Neural progenitor cell (in vitro differentiated cells): ENCODE measurements around the gene CHRNA5. TPM values are rescaled to one million over a fixed set of nuclear protein-coding genes. Genes with fewer than 3 reads are reported as not detected.

ENCODE experiments used
- DNase-seq: peaks from one replicate; pipeline ENCODE4 v3.0.0-alpha.2; 2016; ENCODE audit warnings: low spot score
- H2AFZ ChIP-seq: fragments of 200-600 bp; sonication (generic); replicated peaks from 2 replicates; pipeline ENCODE4 v1.6.1; 2016; ENCODE audit warnings: antibody characterized with exemption
- H3F3A ChIP-seq: fragments of 200-600 bp; sonication (generic); 2 replicates; pipeline ENCODE4 v1.6.1; 2016; ENCODE audit warnings: antibody characterized with exemption, low read depth
- H3K27ac ChIP-seq: fragments of 200-600 bp; sonication (generic); 2 replicates; pipeline ENCODE4 v1.5.1; 2016; ENCODE audit warnings: mild to moderate bottlenecking
- H3K27me3 ChIP-seq: fragments of 200-600 bp; sonication (generic); 2 replicates; pipeline ENCODE4 v1.6.1; 2016; ENCODE audit warnings: mild to moderate bottlenecking, moderate library complexity
- H3K36me3 ChIP-seq: fragments of 200-600 bp; sonication (generic); 2 replicates; pipeline ENCODE4 v1.5.1; 2016
- H3K4me1 ChIP-seq: fragments of 200-600 bp; sonication (generic); 2 replicates; pipeline ENCODE4 v1.6.1; 2016; ENCODE audit warnings: mixed run types
- H3K4me2 ChIP-seq: fragments of 200-600 bp; sonication (generic); 2 replicates; pipeline ENCODE4 v1.6.1; 2016
- H3K4me3 ChIP-seq: fragments of 200-600 bp; sonication (generic); 2 replicates; pipeline ENCODE4 v1.5.1; 2016
- H3K79me2 ChIP-seq: fragments of 200-600 bp; sonication (generic); 2 replicates; pipeline ENCODE4 v1.6.1; 2016; ENCODE audit warnings: low read depth
- H3K9ac ChIP-seq: fragments of 200-600 bp; sonication (generic); 2 replicates; pipeline ENCODE4 v1.6.1; 2016
- H3K9me3 ChIP-seq: fragments of 200-600 bp; sonication (generic); 2 replicates; pipeline ENCODE4 v1.5.1; 2016; ENCODE audit warnings: low read depth
- H4K20me1 ChIP-seq: fragments of 200-600 bp; sonication (generic); 2 replicates; pipeline ENCODE4 v1.6.1; 2016; ENCODE audit warnings: low read depth
- H3K27ac Mint-ChIP-seq: 3 replicates; pipeline ENCODE4 v1.8.0; 2021; ENCODE audit warnings: mixed read lengths
- H3K27me3 Mint-ChIP-seq: 2 replicates; pipeline ENCODE4 v1.8.0; 2022; ENCODE audit warnings: low read depth, mild to moderate bottlenecking, inconsistent platforms, moderate library complexity, mixed read lengths; ENCODE audit not compliant: insufficient read depth
- H3K36me3 Mint-ChIP-seq: 3 replicates; pipeline ENCODE4 v1.8.0; 2021; ENCODE audit warnings: mixed read lengths
- H3K4me1 Mint-ChIP-seq: 3 replicates; pipeline ENCODE4 v1.8.0; 2021; ENCODE audit warnings: mixed read lengths
- H3K4me3 Mint-ChIP-seq: 3 replicates; pipeline ENCODE4 v1.8.0; 2021; ENCODE audit warnings: mild to moderate bottlenecking, moderate library complexity, mixed read lengths
- H3K9me3 Mint-ChIP-seq: 3 replicates; pipeline ENCODE4 v1.8.0; 2020; ENCODE audit warnings: mixed read lengths
- CTCF ChIP-seq: fragments of 200-600 bp; sonication (generic); IDR thresholded peaks from 2 replicates; pipeline ENCODE4 v1.5.1; 2017; ENCODE audit warnings: antibody characterized with exemption, mild to moderate bottlenecking
- EZH2 ChIP-seq: fragments of 200-600 bp; sonication (generic); IDR thresholded peaks from 2 replicates; pipeline ENCODE4 v1.6.1; 2017; ENCODE audit warnings: antibody characterized with exemption, mild to moderate bottlenecking, moderate library complexity
- EZH2phosphoT487 ChIP-seq: fragments of 200-600 bp; sonication (generic); IDR thresholded peaks from 2 replicates; pipeline ENCODE4 v1.6.1; 2017; ENCODE audit warnings: antibody characterized with exemption
- total RNA-seq: library from RNA; depleted of rRNA; stranded (reverse); fragments of >200 nt; gene quantifications from 2 replicates; pipeline ENCODE4 v1.2.3, GENCODE V29; 2015; ENCODE audit warnings: low replicate concordance

Gene CHRNA5
- total RNA-seq, 1 donor from 2014 or later: 46.9 TPM

DNA sequence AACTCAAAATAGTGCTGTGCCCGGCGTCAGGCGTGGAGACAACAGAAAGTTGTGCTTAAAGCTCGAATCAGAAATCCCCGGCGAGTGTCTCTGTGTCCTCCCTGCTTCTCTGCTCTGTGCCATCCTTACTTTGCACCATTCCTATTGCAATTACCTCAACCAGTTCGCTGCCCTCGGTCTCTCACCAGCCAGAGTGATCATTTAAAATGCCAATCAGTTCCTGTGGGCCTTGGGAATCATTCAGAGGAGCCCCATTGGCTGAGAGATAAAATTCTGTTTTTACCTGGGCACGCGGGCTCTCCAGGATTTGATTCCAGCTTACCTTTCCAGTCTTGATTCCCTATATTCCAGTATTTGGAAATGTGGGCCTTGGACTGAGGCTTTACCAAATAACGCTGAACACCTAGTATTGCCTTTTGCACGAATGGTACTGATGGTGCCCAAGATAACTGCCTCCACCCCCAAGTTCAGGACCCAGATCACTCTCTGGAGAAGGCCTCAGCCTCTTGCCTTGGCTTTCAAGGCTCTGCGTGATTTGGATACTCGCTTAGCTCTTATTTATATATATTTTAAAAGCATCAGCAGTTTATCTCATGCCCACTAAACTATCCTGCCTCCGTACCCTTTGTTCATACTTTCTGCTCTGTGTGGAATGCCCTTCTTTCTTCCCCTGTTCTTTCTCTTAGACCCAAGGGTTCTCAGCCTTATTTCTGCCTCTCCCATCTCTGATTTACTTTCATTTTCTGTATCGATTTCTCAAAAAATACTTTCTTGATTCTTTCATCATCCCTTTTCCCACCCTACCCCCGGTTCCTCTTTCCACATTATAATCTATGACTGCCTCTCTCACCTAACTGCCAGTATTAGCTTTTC lies 24.2 kb upstream of the CHRNA5 start:
- Histone ChIP-seq H3K4me1 (peaks cover 11% of the 10 kb centered on the region), H3F3A (peaks cover 6% of the 10 kb centered on the region), H3K27ac (no peak overlapping the region), H3K4me3 (peak overlapping the region; percentile 91), H3K4me2 (peak overlapping the region; percentile 85), H3K9me3 (no peaks in the 10 kb centered on the region), H4K20me1 (peaks cover 31% of the 10 kb centered on the region), H3K79me2 (peaks cover 48% of the 10 kb centered on the region), H3K36me3 (peaks cover 29% of the 10 kb centered on the region), H3K9ac (peak overlapping the region; percentile 89), H3K27me3 (no peaks in the 10 kb centered on the region), H2AFZ (peak overlapping the region; percentile 99)
- peak overlapping the region; percentile 100 for H3K4me3 Mint-ChIP-seq
- peaks cover 13% of the 10 kb centered on the region for H3K36me3 Mint-ChIP-seq
- peaks cover 14% of the 10 kb centered on the region for H3K4me1 Mint-ChIP-seq
- no peaks in the 10 kb centered on the region for H3K9me3 Mint-ChIP-seq
- TF ChIP-seq CTCF: no peak
- no peak for TF ChIP-seq EZH2phosphoT487
- no peak for TF ChIP-seq EZH2
- peak overlapping the region; percentile 94 for H3K27ac Mint-ChIP-seq
- DNase-seq: no peak
- no peaks in the 10 kb centered on the region for H3K27me3 Mint-ChIP-seq

GRCh38 chr15:78541744-78542034 lies 23.6 kb upstream of the CHRNA5 start:
- Histone ChIP-seq H3K27me3 (no peaks in the 10 kb centered on the region), H3K4me1 (peaks cover 11% of the 10 kb centered on the region), H3K9me3 (no peaks in the 10 kb centered on the region), H3K9ac (peak overlapping the region; percentile 89), H2AFZ (no peak overlapping the region), H3K79me2 (peaks cover 48% of the 10 kb centered on the region), H3F3A (peaks cover 6% of the 10 kb centered on the region), H3K27ac (no peak overlapping the region), H4K20me1 (peaks cover 31% of the 10 kb centered on the region), H3K4me2 (peak overlapping the region; percentile 85), H3K36me3 (peaks cover 29% of the 10 kb centered on the region), H3K4me3 (peak overlapping the region; percentile 91)
- peak overlapping the region; percentile 43 for H3K27ac Mint-ChIP-seq
- no peaks in the 10 kb centered on the region for H3K27me3 Mint-ChIP-seq
- no peak for TF ChIP-seq EZH2phosphoT487
- no peak for TF ChIP-seq EZH2
- TF ChIP-seq CTCF: no peak
- H3K9me3 Mint-ChIP-seq: no peaks in the 10 kb centered on the region
- H3K36me3 Mint-ChIP-seq: peaks cover 14% of the 10 kb centered on the region
- peaks cover 14% of the 10 kb centered on the region for H3K4me1 Mint-ChIP-seq
- no peak for DNase-seq
- peak overlapping the region; percentile 100 for H3K4me3 Mint-ChIP-seq

- TF ChIP-seq EZH2phosphoT487 (no peak), CTCF (no peak), EZH2 (no peak)
- H3K36me3 Mint-ChIP-seq: peaks cover 19% of the 10 kb centered on the region
- DNase-seq: no peak
- peak overlapping the region; percentile 100 for H3K4me3 Mint-ChIP-seq
- Histone ChIP-seq H2AFZ (no peak overlapping the region), H3F3A (peaks cover 6% of the 10 kb centered on the region), H3K9ac (no peak overlapping the region), H3K9me3 (no peaks in the 10 kb centered on the region), H3K4me3 (peak overlapping the region; percentile 91), H4K20me1 (peaks cover 31% of the 10 kb centered on the region), H3K27ac (no peak overlapping the region), H3K4me2 (peak overlapping the region; percentile 85), H3K36me3 (peaks cover 29% of the 10 kb centered on the region), H3K27me3 (no peaks in the 10 kb centered on the region), H3K4me1 (peaks cover 11% of the 10 kb centered on the region), H3K79me2 (peaks cover 48% of the 10 kb centered on the region)
- H3K4me1 Mint-ChIP-seq: peaks cover 14% of the 10 kb centered on the region
- H3K27ac Mint-ChIP-seq: no peak overlapping the region
- no peaks in the 10 kb centered on the region for H3K9me3 Mint-ChIP-seq
- H3K27me3 Mint-ChIP-seq: no peaks in the 10 kb centered on the region
Observed at GRCh38 chr15:78542647-78543046, 22.7 kb upstream of the CHRNA5 start.
